HG03139 (cell line): ENCODE results near the gene FHIP1B.

Experiments
- ATAC-seq: cut with Tn5 transposase; IDR thresholded peaks from one replicate; pipeline ENCODE4 v1.9.1; 2021; ENCODE audit not compliant: unreplicated experiment

Gene FHIP1B

GRCh38 chr11:6202041-6202440 is 32.4 kb downstream of the FHIP1B start:
- ATAC-seq, result no peak

DNA sequence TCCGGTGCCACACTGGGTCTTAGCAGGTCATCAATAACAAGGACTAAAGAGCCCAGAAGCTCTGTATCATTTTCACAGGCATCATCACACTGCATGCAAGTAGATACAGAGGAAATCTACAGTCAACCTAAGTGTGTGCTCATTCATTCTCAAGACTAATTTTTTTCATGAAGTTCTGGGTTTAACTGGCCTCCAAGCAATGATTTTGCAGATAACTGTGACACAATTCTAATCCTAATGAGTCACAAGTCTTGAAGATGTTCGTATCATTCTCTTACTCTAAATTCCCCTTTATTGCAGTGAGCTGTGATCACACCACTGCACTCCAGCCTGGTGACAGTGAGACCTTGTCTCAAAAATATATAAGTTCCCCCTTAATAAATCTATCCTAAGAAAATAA is 33.0 kb downstream of the FHIP1B start:
- ATAC-seq, result no peak

DNA sequence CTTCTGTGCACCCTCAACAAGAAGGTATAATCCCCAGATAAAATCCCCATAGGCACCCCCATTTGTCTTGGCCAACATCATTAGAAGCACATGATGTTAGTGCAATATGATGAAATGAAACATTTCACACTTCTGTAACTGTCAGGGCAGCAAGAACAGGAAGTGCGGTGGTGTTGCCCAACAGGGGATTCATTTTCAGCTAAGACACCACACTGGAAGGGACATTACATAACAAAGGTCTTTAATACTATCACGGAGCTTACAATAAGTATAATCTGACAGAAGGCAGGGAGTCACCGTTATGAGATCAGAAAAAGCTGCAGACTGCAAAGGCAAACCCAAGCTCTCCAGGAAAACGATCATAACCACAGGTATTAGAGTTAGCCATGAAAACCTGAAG is 33.5 kb downstream of the FHIP1B start:
- no peak for ATAC-seq

GRCh38 chr11:6199174-6199810 is 35.1 kb downstream of the FHIP1B start, which contains the start of gene OR52W1:
TSS of gene OR52W1 (plus strand) at chr11:6199224. CDS start at chr11:6199224, 0 bp downstream.
- no peak for ATAC-seq

- ATAC-seq, result no peak
These were observed 36.8 kb downstream of the FHIP1B start for GRCh38 chr11:6197466-6198200.

- ATAC-seq, result no peak
These were observed 38.0 kb downstream of the FHIP1B start for GRCh38 chr11:6196396-6196795.

DNA sequence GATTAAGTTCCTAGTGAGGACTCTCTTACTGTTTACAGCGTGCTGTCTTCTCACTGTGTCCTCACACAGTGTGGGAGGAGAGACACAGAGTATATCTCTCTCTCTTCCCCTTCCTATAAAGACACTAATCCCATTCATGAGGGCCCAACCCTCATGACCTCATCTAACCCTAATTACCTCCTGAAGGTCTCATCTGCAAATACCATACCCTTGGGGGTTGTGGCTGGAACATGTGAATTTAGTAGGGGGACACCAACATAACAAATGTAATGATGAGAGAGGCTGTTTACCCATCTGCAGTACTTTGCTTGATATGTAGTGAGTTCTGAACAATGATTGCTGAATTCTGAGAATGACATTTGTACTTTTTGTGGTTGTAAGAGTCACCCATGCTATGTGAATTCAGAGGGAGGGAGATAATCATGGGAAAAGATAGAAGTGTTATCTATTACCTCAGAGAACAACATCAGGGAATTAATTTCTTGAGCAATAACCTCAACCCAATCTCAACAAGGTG is 40.3 kb downstream of the FHIP1B start:
- no peak for ATAC-seq

- ATAC-seq, result no peak
These were observed 42.7 kb downstream of the FHIP1B start for GRCh38 chr11:6191742-6192141.

DNA sequence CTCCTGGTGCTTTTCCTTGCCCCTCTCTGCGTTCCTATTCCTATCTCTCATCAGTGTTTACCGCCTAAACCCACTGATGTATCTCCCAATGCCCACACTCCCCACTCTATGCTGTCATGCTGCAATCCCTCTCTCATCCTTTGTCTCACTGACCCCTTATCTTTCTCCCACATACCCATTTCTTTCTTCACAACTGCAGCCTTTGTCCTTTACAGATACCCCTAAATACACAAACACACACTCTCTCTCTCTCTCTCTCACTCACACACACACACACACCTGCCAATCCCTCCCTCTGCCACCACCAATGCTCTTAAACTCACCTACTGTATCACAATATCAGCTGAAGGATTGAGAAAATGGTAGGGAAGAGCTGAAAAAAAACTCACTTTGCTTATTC is 59.0 kb downstream of the FHIP1B start:
- ATAC-seq, result no peak

DNA sequence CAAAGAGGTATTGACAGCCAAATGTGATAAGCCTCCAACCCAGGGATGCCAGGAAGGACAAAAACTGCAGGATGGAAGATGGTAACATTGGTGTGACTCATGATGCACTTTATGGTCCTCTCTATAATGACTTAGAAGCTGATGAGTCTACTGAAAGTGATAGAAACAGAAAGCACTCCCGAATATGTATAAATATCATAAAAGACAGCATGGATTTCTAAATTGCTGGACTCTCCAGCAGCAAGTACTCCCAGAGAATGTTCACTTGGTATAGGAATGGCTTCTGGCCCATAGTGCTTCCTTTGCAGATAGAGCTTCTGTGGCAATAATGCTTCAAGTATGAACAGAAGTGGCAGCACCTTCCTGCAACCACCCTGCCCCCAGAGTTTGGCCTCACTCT is 64.2 kb downstream of the FHIP1B start, which contains the start of gene OR52B2:
Gene OR52B2, minus strand, starts transcription at position 101 of the 400 bp plus-strand sequence. Its CDS starts 0 bp downstream, at position 101.
- ATAC-seq, result no peak
